ENCODE data around the gene GALNT2.

The GALNT2 gene

DNA sequence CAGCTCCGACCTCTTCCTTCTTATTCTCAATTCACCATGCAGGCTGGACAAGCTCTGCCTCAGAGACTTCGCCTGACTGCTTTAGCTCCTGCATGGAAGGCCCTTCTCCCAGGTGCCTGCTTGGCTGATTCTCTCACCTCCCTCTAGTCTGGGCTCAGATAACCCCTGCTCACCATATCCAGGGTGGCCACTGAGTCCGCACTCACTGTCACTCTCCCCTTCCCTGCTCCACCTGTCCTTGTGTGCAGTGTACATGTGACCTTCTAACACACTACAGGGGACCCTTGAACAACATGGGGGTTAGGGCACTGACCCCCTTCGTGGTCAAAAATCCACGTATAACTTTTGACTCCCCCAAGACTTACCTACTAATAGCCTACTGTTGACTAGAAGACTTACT, 14.4 kb upstream of the GALNT2 start:
- H3K9me2 ChIP-seq (replicated peaks; ENCODE audit: low read depth, low read length): no peaks in the 10 kb centered on the region
- H3K4me1 ChIP-seq (ENCODE audit: insufficient read depth, low read length, poor library complexity, severe bottlenecking): no peaks in the 10 kb centered on the region
- no peaks in the 10 kb centered on the region for H3K27me3 ChIP-seq (ENCODE audit: insufficient read depth, low read length, poor library complexity, severe bottlenecking)
- no peaks in the 10 kb centered on the region for H3K79me2 ChIP-seq (ENCODE audit: insufficient read depth, low read length)
- no peaks in the 10 kb centered on the region for H3K9me3 ChIP-seq (ENCODE audit: insufficient read depth, low read depth, low read length)
- no peaks in the 10 kb centered on the region for H3F3A ChIP-seq (ENCODE audit: low read depth)
- no peaks in the 10 kb centered on the region for H4K20me1 ChIP-seq (ENCODE audit: insufficient read depth, low read length, poor library complexity, severe bottlenecking)
- TF ChIP-seq, protein P1, sequence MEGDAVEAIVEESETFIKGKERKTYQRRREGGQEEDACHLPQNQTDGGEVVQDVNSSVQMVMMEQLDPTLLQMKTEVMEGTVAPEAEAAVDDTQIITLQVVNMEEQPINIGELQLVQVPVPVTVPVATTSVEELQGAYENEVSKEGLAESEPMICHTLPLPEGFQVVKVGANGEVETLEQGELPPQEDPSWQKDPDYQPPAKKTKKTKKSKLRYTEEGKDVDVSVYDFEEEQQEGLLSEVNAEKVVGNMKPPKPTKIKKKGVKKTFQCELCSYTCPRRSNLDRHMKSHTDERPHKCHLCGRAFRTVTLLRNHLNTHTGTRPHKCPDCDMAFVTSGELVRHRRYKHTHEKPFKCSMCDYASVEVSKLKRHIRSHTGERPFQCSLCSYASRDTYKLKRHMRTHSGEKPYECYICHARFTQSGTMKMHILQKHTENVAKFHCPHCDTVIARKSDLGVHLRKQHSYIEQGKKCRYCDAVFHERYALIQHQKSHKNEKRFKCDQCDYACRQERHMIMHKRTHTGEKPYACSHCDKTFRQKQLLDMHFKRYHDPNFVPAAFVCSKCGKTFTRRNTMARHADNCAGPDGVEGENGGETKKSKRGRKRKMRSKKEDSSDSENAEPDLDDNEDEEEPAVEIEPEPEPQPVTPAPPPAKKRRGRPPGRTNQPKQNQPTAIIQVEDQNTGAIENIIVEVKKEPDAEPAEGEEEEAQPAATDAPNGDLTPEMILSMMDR (conservative IDR thresholded peaks at IDR 0.05; ENCODE audit: low read length): no peak
- TF ChIP-seq EZH2phosphoT487 (IDR thresholded peaks at IDR 0.05; ENCODE audit: borderline replicate concordance): no peak
- no peaks in the 10 kb centered on the region for H3K36me3 ChIP-seq (ENCODE audit: insufficient read depth, low read length)
- H3K4me2 ChIP-seq (ENCODE audit: low read depth, low read length, poor library complexity, severe bottlenecking): no peak overlapping the region
- no peak overlapping the region for H3K4me3 ChIP-seq (ENCODE audit: low read length, poor library complexity, severe bottlenecking)
- no peak overlapping the region for H2AFZ ChIP-seq (ENCODE audit: low read length)
- no peak overlapping the region for H3K9ac ChIP-seq (ENCODE audit: low read depth, low read length, poor library complexity, severe bottlenecking)

DNA sequence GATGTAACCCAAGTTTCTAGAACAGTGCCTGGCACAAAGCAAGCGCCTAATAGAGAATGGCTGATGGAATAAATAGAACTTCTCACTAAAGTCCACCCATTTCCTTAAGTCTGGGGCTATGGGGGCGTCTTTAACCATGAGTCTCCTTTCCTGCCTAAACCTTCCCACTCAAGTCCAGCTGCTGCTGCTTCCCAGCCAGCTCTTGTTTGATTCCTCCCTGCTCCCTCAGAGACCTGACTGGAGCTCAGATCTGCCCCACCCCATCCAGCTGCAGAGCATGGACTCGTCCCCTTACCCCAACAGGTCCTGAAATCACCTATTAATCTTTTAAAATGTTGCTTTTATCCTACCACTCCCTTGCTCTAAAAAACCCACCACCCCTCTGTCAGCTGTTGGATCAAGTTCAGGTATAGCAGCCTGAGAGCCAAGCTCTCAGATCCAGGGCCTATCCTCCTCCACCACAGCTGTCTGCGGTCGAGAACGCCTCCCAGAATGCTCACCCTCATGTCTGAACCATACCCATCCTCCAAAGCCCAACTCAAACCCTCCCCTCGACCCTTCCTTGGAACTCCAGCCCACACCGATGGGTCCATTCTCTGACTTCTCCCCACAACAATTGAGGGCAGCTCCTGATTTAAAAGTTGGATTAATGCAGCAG, 12.8 kb upstream of the GALNT2 start:
- TF ChIP-seq, protein P1 (conservative IDR thresholded peaks at IDR 0.05; ENCODE audit: low read length): no peak
- no peak for TF ChIP-seq EZH2phosphoT487 (IDR thresholded peaks at IDR 0.05; ENCODE audit: borderline replicate concordance)

DNA sequence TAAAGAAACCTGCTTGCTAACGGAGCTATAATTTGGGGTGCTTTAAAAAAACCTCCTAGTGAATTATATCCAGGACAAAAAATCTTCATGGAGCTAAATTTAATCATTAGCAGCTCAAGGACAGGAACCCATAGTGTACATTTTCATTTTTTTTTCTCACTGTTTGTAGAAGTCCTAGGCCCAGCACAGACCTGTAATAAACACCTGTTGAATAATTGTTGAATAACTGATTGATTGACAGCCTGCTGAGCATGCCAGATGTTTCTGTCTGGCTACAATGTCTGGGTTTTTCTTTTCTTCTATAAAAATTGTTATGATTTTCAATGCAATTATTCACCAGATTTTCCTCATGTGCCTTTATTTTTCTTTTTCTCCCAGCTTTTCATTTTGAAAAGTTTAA, 10.9 kb upstream of the GALNT2 start:
- H3K4me2 ChIP-seq (ENCODE audit: low read depth, low read length, poor library complexity, severe bottlenecking): no peak overlapping the region
- H2AFZ ChIP-seq (ENCODE audit: low read length): no peak overlapping the region
- H4K20me1 ChIP-seq (ENCODE audit: insufficient read depth, low read length, poor library complexity, severe bottlenecking): no peaks in the 10 kb centered on the region
- no peaks in the 10 kb centered on the region for H3K27me3 ChIP-seq (ENCODE audit: insufficient read depth, low read length, poor library complexity, severe bottlenecking)
- no peaks in the 10 kb centered on the region for H3K4me1 ChIP-seq (ENCODE audit: insufficient read depth, low read length, poor library complexity, severe bottlenecking)
- H3K9me2 ChIP-seq (replicated peaks; ENCODE audit: low read depth, low read length): no peaks in the 10 kb centered on the region
- H3K9me3 ChIP-seq (ENCODE audit: insufficient read depth, low read depth, low read length): no peaks in the 10 kb centered on the region
- H3K36me3 ChIP-seq (ENCODE audit: insufficient read depth, low read length): no peaks in the 10 kb centered on the region
- TF ChIP-seq EZH2phosphoT487 (IDR thresholded peaks at IDR 0.05; ENCODE audit: borderline replicate concordance): no peak
- TF ChIP-seq, protein P1 (conservative IDR thresholded peaks at IDR 0.05; ENCODE audit: low read length): no peak
- no peak overlapping the region for H3K9ac ChIP-seq (ENCODE audit: low read depth, low read length, poor library complexity, severe bottlenecking)
- no peaks in the 10 kb centered on the region for H3K79me2 ChIP-seq (ENCODE audit: insufficient read depth, low read length)
- H3F3A ChIP-seq (ENCODE audit: low read depth): no peaks in the 10 kb centered on the region
- no peak overlapping the region for H3K4me3 ChIP-seq (ENCODE audit: low read length, poor library complexity, severe bottlenecking)

More for the DNA sequence above, 12.8 kb upstream of the GALNT2 start:
- H3K9ac ChIP-seq (ENCODE audit: low read depth, low read length, poor library complexity, severe bottlenecking): no peak overlapping the region
- no peaks in the 10 kb centered on the region for H3F3A ChIP-seq (ENCODE audit: low read depth)
- no peaks in the 10 kb centered on the region for H3K9me2 ChIP-seq (replicated peaks; ENCODE audit: low read depth, low read length)
- H3K27me3 ChIP-seq (ENCODE audit: insufficient read depth, low read length, poor library complexity, severe bottlenecking): no peaks in the 10 kb centered on the region
- no peak overlapping the region for H2AFZ ChIP-seq (ENCODE audit: low read length)
- no peak overlapping the region for H3K4me2 ChIP-seq (ENCODE audit: low read depth, low read length, poor library complexity, severe bottlenecking)
- H3K79me2 ChIP-seq (ENCODE audit: insufficient read depth, low read length): no peaks in the 10 kb centered on the region
- H3K36me3 ChIP-seq (ENCODE audit: insufficient read depth, low read length): no peaks in the 10 kb centered on the region
- H4K20me1 ChIP-seq (ENCODE audit: insufficient read depth, low read length, poor library complexity, severe bottlenecking): no peaks in the 10 kb centered on the region
- H3K4me1 ChIP-seq (ENCODE audit: insufficient read depth, low read length, poor library complexity, severe bottlenecking): no peaks in the 10 kb centered on the region
- no peak overlapping the region for H3K4me3 ChIP-seq (ENCODE audit: low read length, poor library complexity, severe bottlenecking)
- no peaks in the 10 kb centered on the region for H3K9me3 ChIP-seq (ENCODE audit: insufficient read depth, low read depth, low read length)
